ENCODE data around the gene AOC3.
"Not testable (repeated sequence)": the region's sequence is repeated elsewhere in the genome, so short reads cannot be mapped to it uniquely, and the experiment has no call there.

Gene AOC3

DNA sequence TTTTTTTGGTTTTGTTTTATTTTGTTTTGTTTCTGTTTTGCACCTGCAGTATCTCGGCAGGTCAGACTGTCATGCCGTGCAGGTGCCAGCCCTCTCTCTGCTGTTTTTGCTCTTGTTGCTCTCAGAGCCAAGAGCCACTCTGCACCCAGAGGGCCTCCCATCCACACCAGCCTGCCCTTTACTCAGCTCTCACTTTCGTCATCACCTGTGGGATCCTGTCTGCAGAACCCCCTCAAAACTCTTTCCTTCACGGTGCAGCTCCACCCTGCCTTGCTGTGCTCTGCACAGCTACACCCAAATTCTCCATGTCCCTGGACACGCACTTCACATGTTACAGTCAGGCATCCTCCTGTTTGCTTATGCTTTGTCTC lies 2.6 kb downstream of the AOC3 start:
- WGBS, 2 experiments (ENCODE audit: insufficient coverage in 2 of 2): 83 to 100% methylated on average over 5 of the region's 5 CpGs
- Histone ChIP-seq H3K36me3 (ENCODE audit: control insufficient read depth, insufficient read depth, low read length) (no peaks in the 10 kb centered on the region), H3K9me3 (ENCODE audit: control insufficient read depth, low read length) (no peaks in the 10 kb centered on the region), H3K27ac (ENCODE audit: low read depth, low read length, severe bottlenecking) (no peak overlapping the region), H3K4me1 (ENCODE audit: control insufficient read depth, insufficient read depth, low read length, poor library complexity, severe bottlenecking) (no peaks in the 10 kb centered on the region), H3K4me3 (ENCODE audit: extremely low read depth, insufficient read depth, low read length, poor library complexity, severe bottlenecking) (no peak overlapping the region)

DNA sequence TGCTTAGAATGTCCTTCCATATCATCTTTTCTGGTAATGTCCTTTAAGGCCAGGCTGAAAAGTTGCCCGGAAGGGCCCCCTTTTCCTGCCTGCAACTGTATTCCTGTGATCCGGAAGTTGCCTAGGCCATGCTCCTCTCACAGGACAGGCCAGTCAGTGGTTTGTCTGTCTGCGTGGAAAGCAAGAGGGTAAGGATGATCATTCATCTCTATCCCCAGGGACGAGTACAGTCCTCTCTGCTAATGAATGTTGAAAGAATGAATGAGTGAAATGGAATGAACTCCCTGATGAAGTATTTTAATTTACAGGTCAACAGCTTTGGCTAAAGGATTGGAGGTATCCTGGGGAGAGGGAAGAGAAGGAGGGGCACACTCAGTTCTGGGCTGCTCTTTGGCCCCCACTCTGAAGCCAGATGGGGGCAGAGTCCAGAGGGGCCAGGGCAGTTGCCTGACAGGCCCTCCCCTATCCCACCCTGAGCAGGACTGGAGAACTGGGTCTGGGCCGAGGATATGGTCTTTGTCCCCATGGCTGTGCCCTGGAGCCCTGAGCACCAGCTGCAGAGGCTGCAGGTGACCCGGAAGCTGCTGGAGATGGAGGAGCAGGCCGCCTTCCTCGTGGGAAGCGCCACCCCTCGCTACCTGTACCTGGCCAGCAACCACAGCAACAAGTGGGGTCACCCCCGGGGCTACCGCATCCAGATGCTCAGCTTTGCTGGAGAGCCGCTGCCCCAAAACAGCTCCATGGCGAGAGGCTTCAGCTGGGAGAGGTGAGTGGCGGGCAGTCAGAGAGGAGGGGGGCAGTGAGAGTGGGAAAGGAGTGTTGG lies 3.2 kb downstream of the AOC3 start:
- no peaks in the 10 kb centered on the region for H3K9me3 ChIP-seq (ENCODE audit: control insufficient read depth, low read length)
- 88 to 91% methylated on average over 7 to 8 of the region's 15 CpGs for WGBS, 2 experiments (ENCODE audit: insufficient coverage in 2 of 2)
- no peak overlapping the region for H3K27ac ChIP-seq (ENCODE audit: low read depth, low read length, severe bottlenecking)
- no peaks in the 10 kb centered on the region for H3K4me1 ChIP-seq (ENCODE audit: control insufficient read depth, insufficient read depth, low read length, poor library complexity, severe bottlenecking)
- H3K4me3 ChIP-seq (ENCODE audit: extremely low read depth, insufficient read depth, low read length, poor library complexity, severe bottlenecking): no peak overlapping the region
- no peaks in the 10 kb centered on the region for H3K36me3 ChIP-seq (ENCODE audit: control insufficient read depth, insufficient read depth, low read length)

DNA sequence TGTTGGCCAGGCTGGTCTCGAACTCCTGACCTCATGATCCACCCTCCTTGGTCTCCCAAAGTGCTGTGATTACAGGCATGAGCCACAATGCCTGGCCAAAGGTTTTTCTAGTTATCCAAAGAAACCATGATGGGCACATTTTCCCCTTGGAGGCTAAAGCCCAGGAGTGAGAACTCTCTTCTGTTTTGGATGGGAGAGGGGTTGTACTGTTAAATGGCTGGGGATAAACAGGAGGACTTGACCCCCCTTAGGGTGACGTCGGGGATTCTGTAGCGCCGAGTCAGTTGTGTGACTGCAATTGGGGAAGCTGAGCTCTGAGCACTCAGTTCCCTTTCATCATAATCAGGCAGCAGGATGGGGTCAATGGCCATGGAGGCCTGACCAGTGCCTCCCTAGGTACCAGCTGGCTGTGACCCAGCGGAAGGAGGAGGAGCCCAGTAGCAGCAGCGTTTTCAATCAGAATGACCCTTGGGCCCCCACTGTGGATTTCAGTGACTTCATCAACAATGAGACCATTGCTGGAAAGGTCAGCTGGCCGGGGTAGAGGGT lies 4.1 kb downstream of the AOC3 start:
- Histone ChIP-seq H3K4me1 (ENCODE audit: control insufficient read depth, insufficient read depth, low read length, poor library complexity, severe bottlenecking) (no peaks in the 10 kb centered on the region), H3K36me3 (ENCODE audit: control insufficient read depth, insufficient read depth, low read length) (no peaks in the 10 kb centered on the region), H3K9me3 (ENCODE audit: control insufficient read depth, low read length) (no peaks in the 10 kb centered on the region), H3K27ac (ENCODE audit: low read depth, low read length, severe bottlenecking) (no peak overlapping the region), H3K4me3 (ENCODE audit: extremely low read depth, insufficient read depth, low read length, poor library complexity, severe bottlenecking) (no peak overlapping the region)
- WGBS, 2 experiments (ENCODE audit: insufficient coverage in 2 of 2): 88 to 91% methylated on average over 7 to 8 of the region's 8 CpGs

DNA sequence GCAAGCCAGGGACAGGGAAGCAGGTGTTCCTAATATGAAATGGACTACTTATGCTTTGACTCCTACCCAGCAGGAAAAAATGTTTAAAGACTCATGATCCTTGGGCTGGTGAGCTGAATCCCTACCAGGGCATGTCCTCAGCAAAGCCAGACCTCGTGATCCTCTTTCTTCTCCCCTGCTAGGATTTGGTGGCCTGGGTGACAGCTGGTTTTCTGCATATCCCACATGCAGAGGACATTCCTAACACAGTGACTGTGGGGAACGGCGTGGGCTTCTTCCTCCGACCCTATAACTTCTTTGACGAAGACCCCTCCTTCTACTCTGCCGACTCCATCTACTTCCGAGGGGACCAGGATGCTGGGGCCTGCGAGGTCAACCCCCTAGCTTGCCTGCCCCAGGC lies 5.1 kb downstream of the AOC3 start:
- not testable (repeated sequence) for H3K9me3 ChIP-seq (ENCODE audit: control insufficient read depth, low read length); H3K27ac ChIP-seq (ENCODE audit: low read depth, low read length, severe bottlenecking); H3K4me3 ChIP-seq (ENCODE audit: extremely low read depth, insufficient read depth, low read length, poor library complexity, severe bottlenecking); H3K36me3 ChIP-seq (ENCODE audit: control insufficient read depth, insufficient read depth, low read length); H3K4me1 ChIP-seq (ENCODE audit: control insufficient read depth, insufficient read depth, low read length, poor library complexity, severe bottlenecking)
- WGBS, 2 experiments (ENCODE audit: insufficient coverage in 2 of 2): 60 to 95% methylated on average over 1 to 3 of the region's 8 CpGs

DNA sequence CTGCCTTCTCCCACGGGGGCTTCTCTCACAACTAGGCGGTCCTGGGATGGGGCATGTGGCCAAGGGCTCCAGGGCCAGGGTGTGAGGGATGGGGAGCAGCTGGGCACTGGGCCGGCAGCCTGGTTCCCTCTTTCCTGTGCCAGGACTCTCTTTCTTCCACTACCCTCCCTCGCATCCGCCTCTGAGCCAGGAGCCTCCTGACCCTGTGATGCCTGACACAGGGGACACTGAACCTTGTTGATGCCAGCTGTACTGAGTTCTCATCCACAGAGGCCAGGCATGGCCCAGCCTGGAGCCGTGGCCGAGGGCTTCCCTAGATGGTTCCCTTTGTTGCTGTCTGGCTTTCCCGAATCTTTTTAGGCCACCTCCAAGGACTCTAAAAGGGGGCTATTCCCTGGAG lies 5.5 kb downstream of the AOC3 start:
- WGBS, 2 experiments (ENCODE audit: insufficient coverage in 2 of 2): 90 to 92% methylated on average over 5 of the region's 8 CpGs
- not testable (repeated sequence) for H3K4me1 ChIP-seq (ENCODE audit: control insufficient read depth, insufficient read depth, low read length, poor library complexity, severe bottlenecking); H3K4me3 ChIP-seq (ENCODE audit: extremely low read depth, insufficient read depth, low read length, poor library complexity, severe bottlenecking); H3K36me3 ChIP-seq (ENCODE audit: control insufficient read depth, insufficient read depth, low read length); H3K9me3 ChIP-seq (ENCODE audit: control insufficient read depth, low read length); H3K27ac ChIP-seq (ENCODE audit: low read depth, low read length, severe bottlenecking)

DNA sequence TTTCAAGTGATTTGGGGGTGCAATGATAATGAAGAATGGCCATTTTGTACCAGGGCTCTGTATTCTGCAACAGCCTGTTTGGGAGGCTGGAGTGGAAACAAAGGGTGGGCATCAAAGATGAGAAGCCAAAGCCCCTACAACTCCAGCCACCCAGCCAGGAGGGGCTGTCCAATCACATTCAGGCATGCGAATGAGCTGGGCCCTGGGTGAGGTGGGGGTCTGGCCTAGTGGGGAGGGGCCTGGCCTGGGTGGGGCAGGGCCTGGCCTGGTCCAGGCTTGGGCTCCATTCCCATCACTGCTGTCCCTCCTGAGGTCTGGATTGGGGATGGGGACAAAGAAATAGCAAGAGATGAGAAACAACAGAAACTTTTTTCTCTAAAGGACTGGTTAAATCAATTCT lies 6.4 kb downstream of the AOC3 start:
- Histone ChIP-seq H3K4me1 (ENCODE audit: control insufficient read depth, insufficient read depth, low read length, poor library complexity, severe bottlenecking) (no peaks in the 10 kb centered on the region), H3K4me3 (ENCODE audit: extremely low read depth, insufficient read depth, low read length, poor library complexity, severe bottlenecking) (no peak overlapping the region), H3K36me3 (ENCODE audit: control insufficient read depth, insufficient read depth, low read length) (no peaks in the 10 kb centered on the region), H3K9me3 (ENCODE audit: control insufficient read depth, low read length) (no peaks in the 10 kb centered on the region), H3K27ac (ENCODE audit: low read depth, low read length, severe bottlenecking) (no peak overlapping the region)
- WGBS, 2 experiments (ENCODE audit: insufficient coverage in 2 of 2): 88% methylated on average over 1 of the region's 1 CpG; no CpG with 5 or more reads in 1 of the 2 experiments

DNA sequence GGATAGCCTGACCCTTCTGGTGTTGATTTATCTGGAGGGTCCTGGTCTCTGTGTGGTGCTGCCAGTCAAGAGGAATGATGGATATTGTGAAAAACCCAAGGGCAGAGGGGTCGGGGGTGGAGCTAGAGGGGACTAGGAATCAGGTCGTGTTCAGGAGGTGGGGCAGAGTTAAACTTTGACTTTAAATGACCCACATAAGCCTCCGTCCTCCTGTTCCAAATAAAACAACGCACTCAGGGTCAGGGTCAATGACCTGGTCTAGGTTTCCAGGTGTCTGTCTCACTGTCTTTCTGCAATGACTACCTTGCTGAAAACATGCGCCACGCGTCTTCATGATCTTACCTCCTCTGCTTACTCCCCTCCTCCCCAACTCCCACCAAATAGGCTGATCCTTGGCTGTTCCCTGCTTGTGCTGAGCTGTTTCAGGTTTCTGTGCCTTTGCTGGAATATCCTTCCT lies 14.7 kb downstream of the AOC3 start:
- Histone ChIP-seq H3K4me3 (ENCODE audit: extremely low read depth, insufficient read depth, low read length, poor library complexity, severe bottlenecking) (no peak overlapping the region), H3K27ac (ENCODE audit: low read depth, low read length, severe bottlenecking) (no peak overlapping the region)
- WGBS, 2 experiments (ENCODE audit: insufficient coverage in 2 of 2): 78 to 86% methylated on average over 7 of the region's 7 CpGs

DNA sequence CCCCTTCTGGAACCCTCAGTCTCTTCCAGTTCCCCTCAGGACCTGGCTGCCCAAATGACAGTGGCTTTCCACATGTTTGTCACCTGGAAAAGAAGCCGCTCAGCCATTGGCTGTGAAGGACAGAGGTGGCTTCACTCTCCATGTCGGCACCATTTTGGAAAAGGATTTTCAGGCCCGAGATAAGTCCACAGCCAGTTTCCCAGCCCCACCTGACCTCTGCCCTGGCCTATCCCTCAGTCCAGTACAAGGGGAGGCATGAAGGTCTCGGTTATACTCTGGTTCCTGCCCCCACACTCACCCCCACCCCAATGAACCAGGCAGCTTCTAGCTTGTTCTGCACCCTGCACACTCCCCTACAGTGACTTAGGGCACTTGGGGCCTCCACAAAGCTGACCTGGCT lies 15.2 kb downstream of the AOC3 start:
- Histone ChIP-seq H3K9me3 (ENCODE audit: control insufficient read depth, low read length) (peaks cover 6% of the 10 kb centered on the region), H3K4me3 (ENCODE audit: extremely low read depth, insufficient read depth, low read length, poor library complexity, severe bottlenecking) (no peak overlapping the region), H3K36me3 (ENCODE audit: control insufficient read depth, insufficient read depth, low read length) (no peaks in the 10 kb centered on the region), H3K27ac (ENCODE audit: low read depth, low read length, severe bottlenecking) (no peak overlapping the region), H3K4me1 (ENCODE audit: control insufficient read depth, insufficient read depth, low read length, poor library complexity, severe bottlenecking) (no peaks in the 10 kb centered on the region)
- WGBS, 2 experiments (ENCODE audit: insufficient coverage in 2 of 2): 96 to 100% methylated on average over 4 of the region's 4 CpGs

More for the DNA sequence above, 14.7 kb downstream of the AOC3 start:
- Histone ChIP-seq H3K36me3 (ENCODE audit: control insufficient read depth, insufficient read depth, low read length) (no peaks in the 10 kb centered on the region), H3K4me1 (ENCODE audit: control insufficient read depth, insufficient read depth, low read length, poor library complexity, severe bottlenecking) (no peaks in the 10 kb centered on the region), H3K9me3 (ENCODE audit: control insufficient read depth, low read length) (peaks cover 4% of the 10 kb centered on the region)

DNA sequence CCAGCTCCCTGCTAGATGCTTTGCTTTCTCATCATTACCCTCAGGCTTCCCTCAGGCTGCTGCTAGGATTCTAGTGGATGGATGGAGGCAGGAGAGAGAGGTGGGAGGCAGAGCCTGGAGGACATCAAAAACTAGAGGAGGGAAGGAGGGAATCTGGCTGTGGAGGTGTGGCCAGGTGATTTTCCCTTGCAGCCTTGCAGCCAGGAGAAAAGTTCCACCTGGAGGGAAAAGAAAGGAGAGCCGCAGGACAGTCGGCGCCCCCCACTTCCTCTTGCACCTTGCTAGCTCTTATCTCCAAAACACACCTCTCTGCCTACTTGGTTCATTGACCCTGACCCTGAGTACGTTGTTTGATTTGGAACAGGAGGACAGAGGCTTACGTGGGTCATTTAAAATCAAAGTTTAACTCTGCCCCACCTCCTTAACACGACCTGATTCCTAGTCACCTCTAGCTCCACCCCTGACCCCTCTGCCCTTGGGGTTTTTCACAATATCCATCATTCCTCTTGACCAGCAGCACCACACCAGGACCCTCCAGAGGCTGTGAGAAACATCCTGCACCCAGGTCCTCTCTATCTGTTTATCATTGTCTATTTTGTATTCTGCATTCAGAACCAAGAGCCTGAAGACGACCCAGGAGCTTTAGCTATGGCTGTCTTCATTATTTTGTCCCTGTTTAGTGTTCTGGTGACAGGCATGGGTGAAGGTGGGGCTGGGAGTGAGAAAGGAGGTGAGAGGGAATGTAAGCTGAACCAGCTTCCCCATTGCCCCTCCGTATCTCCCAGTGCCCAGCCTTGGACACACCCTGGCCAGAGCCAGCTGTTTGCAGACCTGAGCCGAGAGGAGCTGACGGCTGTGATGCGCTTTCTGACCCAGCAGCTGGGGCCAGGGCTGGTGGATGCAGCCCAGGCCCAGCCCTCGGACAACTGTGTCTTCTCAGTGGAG lies 15.9 kb downstream of the AOC3 start:
- H3K27ac ChIP-seq (ENCODE audit: low read depth, low read length, severe bottlenecking): no peak overlapping the region
- H3K9me3 ChIP-seq (ENCODE audit: control insufficient read depth, low read length): peaks cover 6% of the 10 kb centered on the region
- no peaks in the 10 kb centered on the region for H3K36me3 ChIP-seq (ENCODE audit: control insufficient read depth, insufficient read depth, low read length)
- no peak overlapping the region for H3K4me3 ChIP-seq (ENCODE audit: extremely low read depth, insufficient read depth, low read length, poor library complexity, severe bottlenecking)
- H3K4me1 ChIP-seq (ENCODE audit: control insufficient read depth, insufficient read depth, low read length, poor library complexity, severe bottlenecking): no peaks in the 10 kb centered on the region
- 75 to 88% methylated on average over 2 to 6 of the region's 12 CpGs for WGBS, 2 experiments (ENCODE audit: insufficient coverage in 2 of 2)

DNA sequence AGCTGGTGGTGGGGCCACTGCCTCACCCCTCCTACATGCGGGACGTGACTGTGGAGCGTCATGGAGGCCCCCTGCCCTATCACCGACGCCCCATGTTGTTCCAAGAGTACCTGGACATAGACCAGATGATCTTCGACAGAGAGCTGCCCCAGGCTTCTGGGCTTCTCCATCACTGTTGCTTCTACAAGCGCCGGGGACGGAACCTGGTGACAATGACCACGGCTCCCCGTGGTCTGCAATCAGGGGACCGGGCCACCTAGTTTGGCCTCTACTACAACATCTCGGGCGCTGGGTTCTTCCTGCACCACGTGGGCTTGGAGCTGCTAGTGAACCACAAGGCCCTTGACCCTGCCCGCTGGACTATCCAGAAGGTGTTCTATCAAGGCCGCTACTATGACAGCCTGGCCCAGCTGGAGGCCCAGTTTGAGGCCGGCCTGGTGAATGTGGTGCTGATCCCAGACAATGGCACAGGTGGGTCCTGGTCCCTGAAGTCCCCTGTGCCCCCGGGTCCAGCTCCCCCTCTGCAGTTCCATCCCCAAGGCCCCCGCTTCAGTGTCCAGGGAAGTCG lies 16.8 kb downstream of the AOC3 start:
- not testable (repeated sequence) for H3K27ac ChIP-seq (ENCODE audit: low read depth, low read length, severe bottlenecking); H3K36me3 ChIP-seq (ENCODE audit: control insufficient read depth, insufficient read depth, low read length); H3K4me3 ChIP-seq (ENCODE audit: extremely low read depth, insufficient read depth, low read length, poor library complexity, severe bottlenecking); H3K9me3 ChIP-seq (ENCODE audit: control insufficient read depth, low read length); H3K4me1 ChIP-seq (ENCODE audit: control insufficient read depth, insufficient read depth, low read length, poor library complexity, severe bottlenecking)
- 93% methylated on average over 6 to 12 of the region's 21 CpGs for WGBS, 2 experiments (ENCODE audit: insufficient coverage in 2 of 2)

Measured in mesodermal cell (in vitro differentiated cells).